HG03378 (cell line): ENCODE measurements around the gene SLC6A3.

Experiments used
- ATAC-seq: cut with Tn5 transposase; IDR thresholded peaks from one replicate; pipeline ENCODE4 v1.9.1; 2021; ENCODE audit warnings: mild to moderate bottlenecking, moderate library complexity; ENCODE audit not compliant: unreplicated experiment

The SLC6A3 gene

GRCh38 chr5:1445313-1445688 lies at the start of gene SLC6A3:
Gene SLC6A3 (minus strand): TSS chr5:1445440. CDS start chr5:1443197, 2,243 bp downstream.
- no peak for ATAC-seq

GRCh38 chr5:1493941-1494340 lies 48.7 kb upstream of the SLC6A3 start:
- no peak for ATAC-seq

GRCh38 chr5:1493413-1493812 lies 48.2 kb upstream of the SLC6A3 start:
- ATAC-seq = no peak

DNA sequence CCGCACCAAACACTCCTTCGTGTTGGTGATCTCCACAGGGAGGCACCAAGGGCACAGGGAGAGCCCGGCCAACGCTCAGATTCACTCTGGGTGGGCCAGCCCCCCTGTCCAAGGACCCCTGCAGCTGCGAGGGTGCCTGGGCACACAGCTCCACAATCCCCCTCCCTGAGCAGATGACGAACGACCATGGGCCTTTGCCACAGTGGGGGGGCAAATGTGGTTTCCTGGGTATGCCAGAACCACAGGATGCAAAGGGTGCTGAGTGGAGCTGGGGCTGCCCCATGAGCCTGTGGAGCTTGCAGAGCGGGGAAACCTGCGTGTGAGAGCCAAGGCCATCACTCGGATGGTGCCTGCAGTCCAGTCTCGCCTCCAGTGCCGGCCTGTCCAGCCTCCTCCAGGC lies 47.5 kb upstream of the SLC6A3 start:
- no peak for ATAC-seq

DNA sequence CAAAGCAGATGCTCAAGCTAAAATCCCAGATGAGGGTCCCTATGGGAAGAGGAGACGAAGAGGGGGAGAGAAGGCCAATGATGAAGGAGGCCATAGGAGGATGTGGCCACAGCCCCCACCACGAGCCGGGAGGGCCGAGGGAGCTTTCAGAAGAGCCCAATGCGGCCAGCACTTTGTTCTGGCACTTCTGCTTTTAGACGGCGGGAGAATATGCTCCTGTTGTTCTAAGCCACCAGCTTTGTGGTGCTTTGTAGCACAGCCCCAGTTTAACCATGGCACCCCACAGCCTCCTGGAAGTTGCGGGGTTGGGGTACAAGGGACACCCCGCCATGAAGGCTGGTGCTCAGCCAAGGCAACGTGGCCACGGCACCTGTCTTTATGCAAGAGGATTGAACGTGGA lies 45.1 kb upstream of the SLC6A3 start:
- no peak for ATAC-seq

GRCh38 chr5:1489754-1490153 lies 44.5 kb upstream of the SLC6A3 start:
- no peak for ATAC-seq

DNA sequence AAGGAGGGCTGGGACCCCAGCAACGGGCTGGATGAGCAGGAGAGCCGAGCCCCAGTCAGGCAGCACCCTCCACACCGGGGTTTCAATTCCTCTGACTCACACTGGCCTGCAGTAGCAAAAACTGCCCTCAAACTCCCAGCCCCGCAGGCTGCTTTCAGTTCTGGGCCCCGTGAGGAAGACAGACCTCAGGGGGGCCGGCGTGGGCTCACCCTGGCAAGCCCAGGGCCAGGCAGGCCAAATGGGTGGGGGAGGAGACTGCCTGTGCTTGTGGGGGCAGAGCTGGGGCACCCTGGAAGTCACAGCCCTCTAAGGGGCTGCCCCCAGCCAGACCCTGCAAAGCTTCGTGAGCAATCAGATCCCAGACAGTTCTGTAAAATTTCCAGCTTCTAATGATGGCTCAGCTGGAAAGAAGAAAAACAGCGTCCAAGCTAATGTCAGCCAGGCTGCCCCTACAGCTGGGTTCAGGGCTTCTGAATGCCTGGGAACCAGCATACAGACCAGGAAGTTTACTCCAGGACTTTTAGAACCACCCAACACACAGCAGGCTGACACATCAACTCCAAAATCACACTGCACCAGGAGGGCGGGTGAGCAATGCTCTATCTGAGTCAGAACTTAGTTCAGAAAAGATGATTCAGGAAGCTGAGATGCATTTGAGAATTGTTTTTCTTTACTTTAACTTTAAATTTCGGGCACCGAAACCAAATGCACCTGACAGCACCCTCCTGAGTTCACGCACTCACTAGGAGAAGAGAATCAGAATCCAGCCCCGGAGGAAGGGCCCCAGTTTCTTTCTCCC lies 43.8 kb upstream of the SLC6A3 start:
- peak; percentile 46 for ATAC-seq

DNA sequence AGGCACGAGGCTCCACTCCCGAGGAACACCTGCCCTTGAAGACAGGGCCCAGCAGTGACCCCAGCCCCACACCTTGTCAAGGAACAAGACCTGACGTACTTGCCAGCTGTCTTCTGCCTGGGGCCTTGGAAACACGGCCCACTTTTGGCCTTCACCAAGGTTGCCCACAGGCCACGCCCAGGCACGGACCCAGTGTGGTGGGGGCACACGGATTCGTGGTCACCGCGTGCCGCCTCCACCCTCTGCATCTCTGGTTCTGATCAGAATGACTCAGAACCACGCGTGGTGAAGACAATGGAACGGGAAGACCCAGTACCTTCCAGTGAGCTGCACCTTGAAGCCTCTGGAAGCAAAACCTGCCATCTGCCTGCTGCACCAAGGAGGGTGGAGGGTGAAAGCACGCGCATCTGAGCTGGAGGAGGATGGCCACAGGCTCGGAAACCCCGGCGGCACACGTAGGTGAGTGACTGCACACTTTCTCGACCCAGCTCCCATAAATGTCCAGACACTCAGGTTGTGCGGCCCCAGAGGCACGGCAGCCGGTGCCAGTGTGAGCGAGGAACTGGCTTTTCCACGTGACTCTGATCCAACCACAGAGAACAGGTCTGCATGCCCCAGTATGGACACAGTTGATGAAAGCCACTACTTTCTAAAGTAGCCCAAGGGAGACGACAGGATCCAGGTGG lies 42.0 kb upstream of the SLC6A3 start:
- ATAC-seq = no peak

DNA sequence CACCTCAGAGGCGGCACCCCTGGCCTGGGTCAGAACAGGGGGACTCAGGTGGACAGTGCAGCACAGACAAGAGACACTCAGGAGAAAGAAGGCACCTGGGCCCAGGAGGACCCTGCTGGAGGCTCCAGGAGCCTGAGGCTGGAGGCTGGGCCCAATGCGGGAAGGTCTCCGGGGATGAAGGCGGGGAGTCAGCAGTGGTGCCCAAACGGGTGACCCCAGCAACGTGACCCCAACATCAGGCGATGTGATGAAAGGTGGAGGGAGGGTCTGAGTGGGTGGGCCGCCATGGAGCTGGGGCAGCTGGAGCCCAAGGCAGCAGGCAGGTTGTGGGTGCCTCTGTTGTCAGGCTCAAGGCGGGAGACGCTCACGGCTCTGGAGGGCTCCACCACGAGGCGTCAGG lies 41.0 kb upstream of the SLC6A3 start:
- no peak for ATAC-seq

DNA sequence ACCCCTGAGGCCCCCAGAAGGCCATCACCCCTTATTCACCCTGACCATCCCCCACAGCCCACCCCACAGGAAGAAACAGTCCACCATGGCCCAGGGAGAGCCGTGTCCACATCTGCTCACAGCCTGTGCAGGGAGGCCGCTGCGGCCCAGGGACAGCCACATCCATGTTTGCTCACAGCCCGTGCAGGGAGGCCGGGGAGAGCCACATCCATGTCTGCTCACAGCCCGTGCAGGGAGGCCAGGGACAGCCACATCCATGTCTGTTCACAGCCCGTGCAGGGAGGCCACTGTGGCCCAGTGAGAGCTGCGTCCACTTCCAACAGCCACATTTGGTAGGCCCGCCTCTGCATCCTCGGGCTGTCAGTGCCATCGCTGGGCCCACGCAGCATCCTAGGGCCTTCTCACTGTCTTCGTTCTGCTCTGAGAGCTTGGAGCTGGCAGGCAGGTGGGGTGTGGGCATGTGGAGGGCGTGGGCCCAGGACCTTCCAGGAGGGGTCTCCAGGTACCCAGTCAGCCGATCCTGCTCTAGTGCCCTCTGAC lies 40.4 kb upstream of the SLC6A3 start:
- no peak for ATAC-seq

- ATAC-seq = peak; percentile 68
Measured at GRCh38 chr5:1484730-1485578, 39.7 kb upstream of the SLC6A3 start.

DNA sequence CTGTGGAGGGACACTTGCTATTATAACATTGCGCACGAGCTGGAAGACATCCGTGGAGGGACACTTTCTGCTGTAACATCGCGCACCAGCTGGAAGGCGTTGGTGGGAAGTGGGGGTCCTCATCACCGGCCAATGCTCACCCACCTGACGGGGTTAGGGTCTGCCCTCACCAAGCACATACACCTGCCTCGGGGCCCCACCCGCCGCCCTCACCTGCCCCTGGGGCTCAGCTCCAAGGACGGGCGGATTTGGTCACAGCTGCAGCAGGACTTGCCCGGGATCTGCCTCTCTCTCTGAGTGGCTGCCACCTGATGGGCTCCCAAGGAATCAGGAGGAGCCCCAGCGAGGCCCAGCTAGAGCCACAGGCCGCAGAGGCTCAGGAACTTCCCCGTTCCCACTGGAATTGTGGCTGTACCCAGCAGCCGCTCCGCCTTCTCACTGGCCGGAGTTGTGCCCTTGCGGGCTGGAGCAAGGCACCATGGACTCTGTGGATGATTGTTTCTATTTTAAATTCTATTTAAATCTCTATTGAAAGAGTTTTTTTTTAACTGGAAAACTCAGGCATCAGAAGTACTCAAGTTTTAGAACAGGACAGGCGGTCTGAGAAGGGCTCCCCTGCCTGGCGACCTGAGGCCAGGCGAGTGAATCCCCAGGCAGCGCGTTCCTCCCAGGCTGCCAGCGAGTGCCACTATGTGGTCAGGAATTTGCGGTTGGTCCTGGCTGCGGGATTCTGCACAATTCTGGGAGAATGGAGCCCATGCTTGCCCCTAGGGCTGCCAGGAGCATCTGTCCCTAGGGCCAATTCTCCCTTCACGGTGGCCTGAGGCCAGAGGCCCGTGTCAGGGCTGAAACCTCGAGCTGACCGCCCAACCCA lies 38.9 kb upstream of the SLC6A3 start:
- no peak for ATAC-seq

DNA sequence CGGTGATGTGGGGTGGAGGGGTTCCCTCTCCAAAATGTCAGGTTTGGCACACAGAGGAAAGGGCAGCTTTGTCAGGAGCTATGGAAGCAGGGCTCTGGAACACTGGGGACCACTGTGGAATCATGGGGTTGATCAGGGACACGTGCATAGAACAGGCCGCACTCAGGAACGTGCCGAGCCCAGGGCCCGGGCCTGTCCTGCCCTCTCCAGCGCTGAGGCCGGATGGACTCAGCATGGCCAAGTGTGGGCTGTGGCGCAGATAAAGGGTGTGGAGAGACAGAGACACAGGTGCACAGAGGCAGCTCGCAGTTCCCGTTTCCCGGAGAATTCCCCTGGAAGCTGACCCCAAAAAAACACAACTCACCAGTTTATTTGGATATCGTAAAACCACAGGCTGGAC lies 37.8 kb upstream of the SLC6A3 start:
- ATAC-seq = no peak

DNA sequence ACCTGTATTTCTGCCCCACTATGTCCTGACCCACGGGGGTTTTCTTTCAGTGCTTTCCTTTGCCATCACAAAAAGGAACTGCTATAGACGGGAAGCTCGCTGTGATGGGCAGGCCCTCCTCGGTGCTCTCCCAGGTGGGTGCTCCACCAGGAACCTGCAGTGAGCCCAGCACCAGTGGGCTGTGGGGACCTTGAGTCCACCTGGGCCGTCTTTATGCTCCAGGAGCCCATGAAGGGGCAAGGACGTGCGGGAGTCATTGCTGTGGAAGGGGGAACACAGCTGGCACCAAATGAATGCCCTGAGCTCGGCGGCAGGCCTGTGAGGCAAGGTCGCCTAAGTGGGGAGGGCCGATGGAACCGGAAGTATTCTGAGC lies 36.7 kb upstream of the SLC6A3 start:
- ATAC-seq = no peak

DNA sequence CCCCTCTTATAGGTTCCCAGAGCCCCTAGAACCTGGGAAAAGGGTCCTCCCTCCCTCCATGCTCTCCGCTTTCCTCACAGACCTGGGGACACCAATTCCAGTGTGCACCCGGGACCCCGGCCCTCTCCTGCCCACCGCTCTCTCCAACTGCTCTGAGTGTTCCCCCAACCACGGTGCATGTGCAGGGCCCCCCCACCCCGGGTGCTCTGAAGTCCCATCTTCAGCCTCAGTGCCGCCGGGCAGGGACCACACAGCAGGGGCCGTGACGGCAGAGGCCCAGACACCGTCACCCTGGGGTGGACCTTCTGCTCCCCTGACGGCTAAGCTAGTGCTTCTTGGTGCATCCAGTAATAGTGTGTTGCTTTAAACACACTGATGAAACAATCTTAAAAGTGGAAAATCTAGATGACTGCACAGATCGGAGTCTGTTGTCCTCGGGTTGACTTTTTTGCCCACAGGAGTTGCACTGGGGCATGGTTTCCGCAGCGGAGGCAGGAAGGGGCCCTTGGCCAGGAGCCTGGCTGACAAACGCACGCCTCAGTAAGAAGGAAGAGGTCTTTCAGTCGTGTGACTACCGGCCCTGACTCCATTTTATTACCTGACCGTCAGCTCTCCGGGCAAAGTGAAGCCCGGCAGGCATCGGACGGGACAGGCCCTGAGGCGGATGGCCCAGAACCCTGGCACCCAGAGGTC lies 36.2 kb upstream of the SLC6A3 start:
- no peak for ATAC-seq

DNA sequence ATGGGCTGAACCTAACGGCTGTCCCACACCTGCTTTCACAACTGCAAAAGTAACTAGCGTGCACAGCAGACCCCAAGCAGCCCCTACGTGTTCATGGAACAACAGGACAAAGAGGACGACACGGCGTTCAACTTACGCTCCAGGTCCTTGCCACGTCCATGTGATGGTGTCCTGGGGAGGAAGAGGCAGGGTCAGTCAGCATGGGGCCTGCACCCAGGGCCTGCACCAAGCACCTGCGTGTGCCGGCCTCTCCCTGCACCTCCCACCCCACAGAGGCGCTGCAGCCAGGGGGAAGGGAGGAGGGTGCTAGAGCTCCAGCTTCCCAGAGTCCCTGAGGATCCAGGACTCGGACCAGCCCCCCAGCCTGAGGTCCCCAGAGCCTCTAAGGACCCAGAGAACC lies 35.6 kb upstream of the SLC6A3 start:
- no peak for ATAC-seq

DNA sequence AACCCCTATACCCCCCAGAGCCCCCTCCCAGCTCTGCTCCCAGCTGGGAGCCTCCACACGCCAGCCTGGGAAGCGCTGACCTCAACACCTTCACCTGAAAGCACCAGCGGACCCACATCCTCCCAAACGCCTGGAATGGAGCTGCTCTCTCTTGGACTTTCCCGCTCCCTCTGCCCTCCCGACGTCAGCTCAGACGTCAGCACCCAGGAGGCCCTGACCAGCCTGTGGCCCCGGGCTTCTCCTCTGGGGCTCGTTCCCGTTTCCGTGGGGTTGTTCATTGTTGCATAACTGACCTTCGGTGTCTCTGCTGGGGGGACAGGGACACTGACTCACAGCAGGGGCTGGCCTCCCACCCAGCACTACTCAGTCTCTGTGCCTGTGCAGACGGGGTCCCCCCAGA lies 35.0 kb upstream of the SLC6A3 start:
- no peak for ATAC-seq

- ATAC-seq = no peak
Measured at GRCh38 chr5:1479581-1480188, 34.4 kb upstream of the SLC6A3 start.

DNA sequence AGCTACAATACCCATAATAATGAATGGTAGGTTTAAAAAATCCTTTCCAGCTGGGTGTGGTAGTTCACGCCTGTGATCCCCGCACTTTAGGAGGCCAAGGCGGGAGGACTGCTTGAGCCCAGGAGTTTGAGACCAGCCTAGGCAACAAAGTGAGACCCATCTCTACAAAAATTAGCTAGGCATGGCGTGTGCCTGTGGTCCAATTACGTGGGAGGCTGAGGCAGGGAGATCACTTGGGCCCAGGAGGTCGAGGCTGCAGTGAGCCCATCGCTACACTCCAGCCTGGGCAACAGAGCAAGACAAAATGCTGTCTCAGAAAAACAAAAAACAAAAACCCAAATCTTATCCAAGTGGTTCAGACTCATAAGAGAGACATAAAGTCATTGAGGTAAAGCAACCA lies 33.8 kb upstream of the SLC6A3 start:
- ATAC-seq = no peak
